ENCODE results near the gene SRCAP. TPM values are rescaled to one million over a fixed set of nuclear protein-coding genes. Genes with fewer than 3 reads are reported as not detected.

The SRCAP gene
- total RNA-seq, 1 donor: 15.1 TPM

DNA sequence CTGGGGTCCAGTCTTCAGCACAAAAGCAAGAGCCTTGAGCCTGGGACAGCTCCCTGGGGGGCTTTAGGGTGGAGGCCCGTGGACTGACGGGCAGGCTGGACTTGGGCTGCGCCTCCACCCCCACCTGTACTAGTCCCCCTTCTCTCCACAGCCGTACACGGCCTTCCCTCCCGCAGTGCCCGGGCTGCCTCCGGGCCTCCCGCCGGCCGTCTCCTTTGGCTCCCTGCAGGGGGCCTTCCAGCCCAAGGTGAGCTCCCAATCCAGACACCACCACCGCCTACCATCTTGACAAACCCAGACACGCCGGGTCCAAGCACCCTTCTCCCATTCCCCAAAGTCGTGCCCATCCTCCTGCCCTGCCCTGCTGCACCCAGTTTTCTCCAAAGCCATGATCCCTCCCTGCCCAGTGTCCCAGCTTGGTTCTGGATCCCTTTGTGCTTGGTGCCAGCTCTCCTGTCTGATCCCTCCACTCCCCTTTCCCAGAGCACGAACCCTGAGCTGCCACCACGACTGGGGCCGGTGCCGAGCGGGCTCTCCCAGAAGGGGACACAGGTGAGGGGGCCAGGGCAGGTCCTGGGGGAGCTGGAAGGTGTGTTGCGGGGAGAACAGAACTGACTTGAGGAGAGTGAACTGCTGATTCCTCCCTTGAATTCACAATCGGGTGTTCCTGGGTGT lies 33.7 kb upstream of the SRCAP start:
- TF ChIP-seq, protein P1, sequence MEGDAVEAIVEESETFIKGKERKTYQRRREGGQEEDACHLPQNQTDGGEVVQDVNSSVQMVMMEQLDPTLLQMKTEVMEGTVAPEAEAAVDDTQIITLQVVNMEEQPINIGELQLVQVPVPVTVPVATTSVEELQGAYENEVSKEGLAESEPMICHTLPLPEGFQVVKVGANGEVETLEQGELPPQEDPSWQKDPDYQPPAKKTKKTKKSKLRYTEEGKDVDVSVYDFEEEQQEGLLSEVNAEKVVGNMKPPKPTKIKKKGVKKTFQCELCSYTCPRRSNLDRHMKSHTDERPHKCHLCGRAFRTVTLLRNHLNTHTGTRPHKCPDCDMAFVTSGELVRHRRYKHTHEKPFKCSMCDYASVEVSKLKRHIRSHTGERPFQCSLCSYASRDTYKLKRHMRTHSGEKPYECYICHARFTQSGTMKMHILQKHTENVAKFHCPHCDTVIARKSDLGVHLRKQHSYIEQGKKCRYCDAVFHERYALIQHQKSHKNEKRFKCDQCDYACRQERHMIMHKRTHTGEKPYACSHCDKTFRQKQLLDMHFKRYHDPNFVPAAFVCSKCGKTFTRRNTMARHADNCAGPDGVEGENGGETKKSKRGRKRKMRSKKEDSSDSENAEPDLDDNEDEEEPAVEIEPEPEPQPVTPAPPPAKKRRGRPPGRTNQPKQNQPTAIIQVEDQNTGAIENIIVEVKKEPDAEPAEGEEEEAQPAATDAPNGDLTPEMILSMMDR (IDR thresholded peaks at IDR 0.05; ENCODE audit: insufficient read depth, low read depth, low read length): no peak
- H3K4me3 ChIP-seq (ENCODE audit: low read depth, low read length): no peak overlapping the region
- no peak for DNase-seq (ENCODE audit: low read depth)

DNA sequence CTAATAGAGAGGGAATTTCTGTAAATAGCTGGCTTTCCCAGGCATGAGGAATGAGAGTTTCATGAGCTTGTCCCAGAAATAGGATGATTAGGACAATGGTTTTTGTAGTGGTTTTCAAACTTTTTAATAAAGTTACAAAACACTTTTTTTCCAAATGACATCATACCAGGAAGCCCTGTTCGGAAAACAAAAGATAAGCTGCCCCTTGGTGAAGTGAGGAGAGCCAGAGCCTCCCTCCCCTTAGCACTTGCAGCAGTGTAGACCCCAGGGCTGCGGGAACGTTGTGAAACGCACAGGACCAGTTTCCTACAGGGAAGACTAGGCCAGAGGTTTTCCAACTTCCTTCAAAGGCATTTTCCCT lies 33.2 kb upstream of the SRCAP start:
- TF ChIP-seq, protein P1 (IDR thresholded peaks at IDR 0.05; ENCODE audit: insufficient read depth, low read depth, low read length): no peak
- H3K4me3 ChIP-seq (ENCODE audit: low read depth, low read length): no peak overlapping the region
- no peak for DNase-seq (ENCODE audit: low read depth)

DNA sequence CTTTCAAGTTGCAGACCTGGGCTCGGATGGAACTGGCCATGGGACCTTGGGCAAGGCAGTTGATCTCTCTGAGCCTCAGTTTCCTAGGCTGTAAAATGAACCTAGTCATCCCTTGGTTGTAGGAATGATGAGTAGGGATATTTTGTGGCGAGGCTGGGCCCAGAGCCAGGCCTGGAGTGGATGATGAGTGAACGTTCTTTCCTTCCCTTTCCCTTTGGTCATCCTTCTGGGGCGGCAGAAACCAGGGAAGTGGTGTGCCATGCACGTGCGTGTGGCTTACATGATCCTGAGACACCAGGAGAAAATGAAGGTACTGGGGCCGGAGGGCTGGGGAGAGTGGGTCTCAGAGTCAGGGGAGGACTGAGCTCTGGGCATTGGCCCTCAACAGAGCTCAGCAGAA lies 32.3 kb upstream of the SRCAP start:
- TF ChIP-seq, protein P1 (IDR thresholded peaks at IDR 0.05; ENCODE audit: insufficient read depth, low read depth, low read length): no peak
- H3K4me3 ChIP-seq (ENCODE audit: low read depth, low read length): no peak overlapping the region
- no peak for DNase-seq (ENCODE audit: low read depth)

DNA sequence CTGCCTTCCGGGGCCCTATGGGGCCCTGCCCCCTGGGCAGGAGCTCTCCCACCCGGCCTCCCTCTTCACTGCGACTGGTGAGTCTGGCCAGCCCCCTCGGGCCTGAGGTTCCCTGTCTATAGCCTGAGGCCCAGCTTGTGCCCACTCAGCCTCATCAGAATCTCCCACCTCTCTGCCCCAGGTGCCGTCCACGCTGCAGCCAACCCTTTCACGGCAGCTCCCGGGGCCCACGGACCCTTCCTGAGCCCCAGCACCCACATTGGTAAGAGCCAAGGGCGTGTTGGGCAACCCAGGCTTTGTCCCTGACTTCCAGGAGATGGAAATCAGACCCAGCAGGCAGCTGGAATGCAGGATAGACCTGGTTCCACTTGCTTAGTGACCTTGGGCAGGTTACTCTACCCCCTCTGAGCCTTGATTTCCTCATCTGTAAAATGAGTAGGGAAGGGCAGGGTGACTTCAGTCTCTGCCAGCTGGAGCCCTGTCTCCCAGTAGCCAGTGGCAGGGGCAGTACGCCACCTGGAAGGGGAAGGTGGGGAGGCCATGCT lies 31.5 kb upstream of the SRCAP start:
- DNase-seq (ENCODE audit: low read depth): no peak
- TF ChIP-seq, protein P1 (IDR thresholded peaks at IDR 0.05; ENCODE audit: insufficient read depth, low read depth, low read length): no peak
- no peak overlapping the region for H3K4me3 ChIP-seq (ENCODE audit: low read depth, low read length)

DNA sequence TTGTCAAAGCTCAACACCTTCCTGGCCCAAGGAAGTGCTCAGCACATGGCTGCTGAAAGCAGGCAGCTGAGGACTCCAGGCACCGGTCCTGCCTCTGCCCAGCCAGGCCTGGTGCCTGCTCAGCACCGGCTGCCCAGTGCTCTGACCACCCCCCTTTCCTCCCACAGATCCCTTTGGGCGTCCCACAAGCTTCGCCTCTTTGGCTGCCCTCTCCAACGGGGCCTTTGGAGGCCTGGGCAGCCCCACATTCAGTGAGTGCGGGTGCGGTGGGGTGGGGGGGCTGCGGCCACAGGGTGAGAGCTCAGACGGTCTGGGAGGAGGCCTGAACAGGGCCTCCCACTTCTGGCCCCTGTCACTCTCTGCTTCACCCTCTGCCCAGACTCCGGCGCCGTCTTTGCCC lies 30.6 kb upstream of the SRCAP start:
- DNase-seq (ENCODE audit: low read depth): no peak
- no peak overlapping the region for H3K4me3 ChIP-seq (ENCODE audit: low read depth, low read length)
- TF ChIP-seq, protein P1 (IDR thresholded peaks at IDR 0.05; ENCODE audit: insufficient read depth, low read depth, low read length): no peak

DNA sequence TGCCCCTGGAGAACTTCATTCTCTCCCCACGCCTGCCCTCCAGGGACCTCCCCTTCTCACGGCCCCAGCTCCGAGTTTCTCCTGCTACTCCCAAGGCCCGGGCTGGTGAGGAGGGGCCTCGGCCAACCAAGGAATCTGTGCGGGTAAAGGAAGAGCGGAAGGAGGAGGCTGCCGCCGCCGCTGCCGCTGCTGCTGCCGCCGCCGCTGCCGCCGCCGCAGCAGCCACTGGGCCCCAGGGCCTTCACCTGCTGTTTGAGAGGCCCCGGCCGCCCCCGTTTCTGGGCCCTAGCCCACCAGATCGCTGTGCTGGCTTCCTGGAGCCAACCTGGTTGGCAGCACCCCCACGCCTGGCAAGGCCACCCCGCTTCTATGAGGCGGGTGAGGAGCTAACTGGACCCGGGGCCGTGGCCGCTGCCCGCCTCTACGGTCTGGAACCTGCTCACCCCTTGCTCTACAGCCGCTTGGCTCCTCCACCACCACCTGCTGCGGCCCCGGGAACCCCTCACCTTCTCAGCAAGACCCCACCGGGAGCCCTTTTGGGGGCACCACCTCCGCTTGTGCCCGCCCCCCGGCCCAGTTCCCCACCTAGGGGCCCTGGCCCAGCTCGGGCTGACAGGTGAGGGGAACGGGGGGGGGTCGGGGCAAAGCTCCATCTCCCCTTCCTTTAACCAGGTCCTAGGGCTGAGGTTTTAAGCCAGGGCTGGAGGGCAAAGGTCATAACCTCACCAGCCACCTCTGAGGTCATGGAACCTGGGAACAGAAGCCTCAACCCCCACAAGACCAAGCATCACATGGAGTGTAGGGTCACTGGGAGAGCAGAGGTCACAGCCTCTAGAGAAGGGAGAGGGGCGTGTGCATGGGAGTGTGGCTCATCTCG lies 29.7 kb upstream of the SRCAP start:
- H3K4me3 ChIP-seq (ENCODE audit: low read depth, low read length): no peak overlapping the region
- no peak for DNase-seq (ENCODE audit: low read depth)
- TF ChIP-seq, protein P1 (IDR thresholded peaks at IDR 0.05; ENCODE audit: insufficient read depth, low read depth, low read length): no peak
